HepG2 (cell line): Measurements from ENCODE around the gene TIA1. TPM values are rescaled to one million over a fixed set of nuclear protein-coding genes. Genes with fewer than 3 reads are reported as not detected.

Source experiments
- ATF3 ChIP-seq: sonication (generic); formaldehyde crosslinking; IDR thresholded peaks from 2 replicates; pipeline ENCODE4 v1.4.0; 2020; ENCODE audit warnings: missing genetic modification reagents
- ATF7 ChIP-seq, 2 experiments: fragments of 450-650 bp in 1 of 2; sonication (generic) in 1 of 2; formaldehyde crosslinking in 1 of 2; IDR thresholded peaks; 2 replicates each; pipeline versions ENCODE4 v1.4.0 to v1.6.1; 2016 to 2020; ENCODE audit warnings: antibody characterized with exemption in 1 of 2, mild to moderate bottlenecking in 1 of 2, missing genetic modification reagents in 1 of 2
- DPF2 ChIP-seq: sonication (generic); formaldehyde crosslinking; IDR thresholded peaks from 2 replicates; pipeline ENCODE4 v1.4.0; 2020; ENCODE audit warnings: mild to moderate bottlenecking, low read depth, missing genetic modification reagents, borderline replicate concordance
- GFI1 ChIP-seq: sonication (generic); formaldehyde crosslinking; IDR thresholded peaks from 2 replicates; pipeline ENCODE4 v1.5.0; 2020; ENCODE audit warnings: missing genetic modification reagents, mild to moderate bottlenecking, borderline replicate concordance
- HMG20B ChIP-seq: conservative IDR thresholded peaks from 2 replicates; pipeline ENCODE4 v1.6.1; 2016; ENCODE audit warnings: missing genetic modification reagents, missing compliant biosample characterization
- HMGXB3 ChIP-seq: sonication (generic); formaldehyde crosslinking; IDR thresholded peaks from 2 replicates; pipeline ENCODE4 v1.4.0; 2020; ENCODE audit warnings: missing genetic modification reagents, borderline replicate concordance
- HNF4G ChIP-seq, 2 experiments: sonication (generic) in 1 of 2; formaldehyde crosslinking in 1 of 2; IDR thresholded peaks; 2 replicates each; pipeline versions ENCODE4 v1.4.0 to v1.6.1; 2011 to 2020; ENCODE audit warnings: borderline replicate concordance in 2 of 2, low read depth in 2 of 2, mild to moderate bottlenecking in 2 of 2, low read length in 1 of 2, missing genetic modification reagents in 1 of 2, moderate library complexity in 1 of 2
- KMT2B ChIP-seq: IDR thresholded peaks from 2 replicates; pipeline ENCODE4 v1.6.1; 2016; ENCODE audit warnings: missing genetic modification reagents, missing compliant biosample characterization
- MLX ChIP-seq: IDR thresholded peaks from 2 replicates; pipeline ENCODE4 v1.6.1; 2016
- SRF ChIP-seq: IDR thresholded peaks from 2 replicates; pipeline ENCODE4 v1.6.1; 2011; ENCODE audit warnings: mild to moderate bottlenecking, low read depth, low read length, moderate library complexity
- TCF7L2 ChIP-seq: IDR thresholded peaks from 2 replicates; pipeline ENCODE4 v1.6.1; 2011; ENCODE audit warnings: mild to moderate bottlenecking, low read depth, low read length, moderate library complexity
- ZBTB43 ChIP-seq: sonication (generic); formaldehyde crosslinking; conservative IDR thresholded peaks from 2 replicates; pipeline ENCODE4 v1.4.0; 2020; ENCODE audit warnings: missing genetic modification reagents
- ZC3H13 ChIP-seq: sonication (generic); formaldehyde crosslinking; IDR thresholded peaks from 2 replicates; pipeline ENCODE4 v1.8.1; 2023; ENCODE audit warnings: mild to moderate bottlenecking, missing genetic modification reagents, moderate library complexity
- ZMYM2 ChIP-seq: sonication (generic); formaldehyde crosslinking; IDR thresholded peaks from 2 replicates; pipeline ENCODE4 v1.8.0; 2022; ENCODE audit warnings: mild to moderate bottlenecking, missing genetic modification reagents
- ZMYM4 ChIP-seq: sonication (generic); formaldehyde crosslinking; IDR thresholded peaks from 2 replicates; pipeline ENCODE4 v1.8.1; 2023; ENCODE audit warnings: mild to moderate bottlenecking, missing genetic modification reagents
- ZNF335 ChIP-seq: sonication (generic); formaldehyde crosslinking; IDR thresholded peaks from 2 replicates; pipeline ENCODE4 v1.4.0; 2020; ENCODE audit warnings: missing genetic modification reagents
- ZNF614 ChIP-seq: IDR thresholded peaks from 2 replicates; pipeline ENCODE4 v1.6.1; 2018; ENCODE audit warnings: missing biosample characterization, missing genetic modification reagents, inconsistent platforms, borderline replicate concordance
- ZNF7 ChIP-seq: IDR thresholded peaks from 2 replicates; pipeline ENCODE4 v1.6.1; 2016; ENCODE audit warnings: missing biosample characterization, missing genetic modification reagents
- ZNF800 ChIP-seq: sonication (generic); formaldehyde crosslinking; IDR thresholded peaks from 2 replicates; pipeline ENCODE4 v1.4.0; 2020; ENCODE audit warnings: missing genetic modification reagents
- ZNF850 ChIP-seq: sonication (generic); formaldehyde crosslinking; conservative IDR thresholded peaks from 2 replicates; pipeline ENCODE4 v1.9.0; 2021; ENCODE audit warnings: mild to moderate bottlenecking, missing genetic modification reagents
- ZSCAN9 ChIP-seq: IDR thresholded peaks from 2 replicates; pipeline ENCODE4 v1.6.1; 2016; ENCODE audit warnings: borderline replicate concordance
- polyA plus RNA-seq, 8 experiments: library from polyadenylated mRNA; depleted of rRNA in 3 of 8; stranded (reverse) in 7 of 8; unstranded in 1 of 8; fragments of >200 nt; fragmentation: Illumina TruSeq in 4 of 8; extraction: Trizol in 4 of 8; gene quantifications; 2 replicates each; pipeline versions ENCODE4 v1.2.1 to v1.2.3, GENCODE V29; 2011 to 2016; ENCODE audit warnings: low read depth in 4 of 8, missing spikeins in 1 of 8, mixed read lengths in 1 of 8; ENCODE audit not compliant: insufficient read depth in 1 of 8
- total RNA-seq, 5 experiments: library from RNA; depleted of rRNA; stranded (reverse); fragments of >200 nt; fragmentation: Illumina TruSeq; extraction: Trizol; gene quantifications; 2 replicates each; pipeline ENCODE4 v1.2.3, GENCODE V29; 2016; ENCODE audit warnings: low read depth in 1 of 5

Gene TIA1
- total and polyA plus RNA-seq, 2 of the 13 experiments (the other 11 are each of a cell fraction or from before 2014, with no cell fraction given) = 209 to 319 TPM

GRCh38 chr2:70188460-70188859 lies 60.0 kb downstream of the TIA1 start (continued):
- TF ChIP-seq GFI1 = peak; percentile 67
- TF ChIP-seq ZNF850 = no peak
- TF ChIP-seq ZNF614 = peak; percentile 89
- no peak for TF ChIP-seq ZNF7 (CRISPR knock-in tag)
- no peak for TF ChIP-seq SRF
- TF ChIP-seq ZC3H13 (CRISPR knock-in tag) = no peak
- TF ChIP-seq ZBTB43 (CRISPR knock-in tag) = 0 out of 2 replicates have a peak, but pooled peaks have one; percentile 25
- no peak for TF ChIP-seq TCF7L2
- peak; percentile 53 for TF ChIP-seq ZMYM2 (CRISPR knock-in tag)
- TF ChIP-seq ZMYM4 (CRISPR knock-in tag) = peak; percentile 26; the same call in 1 of the 2 replicates
- TF ChIP-seq ATF3 = peak; percentile 87
- TF ChIP-seq ATF7 (IDR thresholded peaks at IDR 0.05) = peak; percentile 66
- no peak for TF ChIP-seq ATF7 (CRISPR knock-in tag; IDR thresholded peaks at IDR 0.05)
- TF ChIP-seq ZSCAN9 = peak; percentile 92
- peak; percentile 49; the same call in 1 of the 2 replicates for TF ChIP-seq HMGXB3 (CRISPR knock-in tag)
- peak; percentile 51; the same call in 1 of the 2 replicates for TF ChIP-seq MLX (CRISPR knock-in tag)
- TF ChIP-seq HMG20B (CRISPR knock-in tag) = 0 out of 2 replicates have a peak, but pooled peaks have one; percentile 51
- peak; percentile 28; the same call in 1 of the 2 replicates for TF ChIP-seq KMT2B (CRISPR knock-in tag)
- TF ChIP-seq ZNF800 (CRISPR knock-in tag) = peak; percentile 46; the same call in 1 of the 2 replicates
- TF ChIP-seq HNF4G (IDR thresholded peaks at IDR 0.05; ENCODE audit: borderline replicate concordance, low read depth, low read length) = peak; percentile 97
- TF ChIP-seq HNF4G (CRISPR knock-in tag; IDR thresholded peaks at IDR 0.05; ENCODE audit: borderline replicate concordance, low read depth) = peak; percentile 85; the same call in 1 of the 2 replicates
- TF ChIP-seq DPF2 (CRISPR knock-in tag) = peak; percentile 64; the same call in 1 of the 2 replicates
- peak; percentile 52; the same call in 1 of the 2 replicates for TF ChIP-seq ZNF335 (CRISPR knock-in tag)
